Fibroblast of pulmonary artery (primary cell): ENCODE measurements around the gene DEFB112.

Experiments
- DNase-seq: peaks from one replicate; pipeline ENCODE4 v3.0.0-alpha.2; 2010; ENCODE audit warnings: low read depth
- H3K4me3 ChIP-seq: replicated peaks from 2 replicates; pipeline ENCODE4 v1.5.1; 2011; ENCODE audit warnings: low read depth, mild to moderate bottlenecking, control low read depth, low read length, moderate library complexity
- TF ChIP-seq, protein P1 (sequence below): IDR thresholded peaks from 2 replicates; pipeline ENCODE4 v1.5.1; 2011; ENCODE audit warnings: mild to moderate bottlenecking, control low read depth, low read length, inconsistent platforms; ENCODE audit errors: missing control alignments

Gene DEFB112

DNA sequence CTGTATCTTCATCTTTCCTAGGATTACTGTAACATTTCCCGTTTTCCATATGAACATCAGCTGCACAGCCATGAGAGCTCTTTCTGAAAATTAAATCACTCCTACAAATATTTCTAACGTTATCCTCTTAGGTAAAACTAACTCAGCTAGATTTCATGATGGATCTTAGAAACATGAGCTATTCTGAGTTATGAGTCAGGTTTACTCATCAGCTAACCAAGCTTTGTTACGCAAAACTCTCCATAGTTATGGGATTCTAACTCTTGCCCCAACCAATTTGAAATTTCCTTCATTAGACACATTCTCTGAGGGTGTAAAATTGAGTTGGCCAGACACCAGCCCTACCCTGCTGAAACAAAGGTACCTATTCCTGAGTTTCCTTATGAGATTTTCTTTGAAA lies 41.9 kb downstream of the DEFB112 start:
- DNase-seq, result no peak
- no peak overlapping the region for H3K4me3 ChIP-seq
- TF ChIP-seq, protein P1, sequence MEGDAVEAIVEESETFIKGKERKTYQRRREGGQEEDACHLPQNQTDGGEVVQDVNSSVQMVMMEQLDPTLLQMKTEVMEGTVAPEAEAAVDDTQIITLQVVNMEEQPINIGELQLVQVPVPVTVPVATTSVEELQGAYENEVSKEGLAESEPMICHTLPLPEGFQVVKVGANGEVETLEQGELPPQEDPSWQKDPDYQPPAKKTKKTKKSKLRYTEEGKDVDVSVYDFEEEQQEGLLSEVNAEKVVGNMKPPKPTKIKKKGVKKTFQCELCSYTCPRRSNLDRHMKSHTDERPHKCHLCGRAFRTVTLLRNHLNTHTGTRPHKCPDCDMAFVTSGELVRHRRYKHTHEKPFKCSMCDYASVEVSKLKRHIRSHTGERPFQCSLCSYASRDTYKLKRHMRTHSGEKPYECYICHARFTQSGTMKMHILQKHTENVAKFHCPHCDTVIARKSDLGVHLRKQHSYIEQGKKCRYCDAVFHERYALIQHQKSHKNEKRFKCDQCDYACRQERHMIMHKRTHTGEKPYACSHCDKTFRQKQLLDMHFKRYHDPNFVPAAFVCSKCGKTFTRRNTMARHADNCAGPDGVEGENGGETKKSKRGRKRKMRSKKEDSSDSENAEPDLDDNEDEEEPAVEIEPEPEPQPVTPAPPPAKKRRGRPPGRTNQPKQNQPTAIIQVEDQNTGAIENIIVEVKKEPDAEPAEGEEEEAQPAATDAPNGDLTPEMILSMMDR, result no peak

DNA sequence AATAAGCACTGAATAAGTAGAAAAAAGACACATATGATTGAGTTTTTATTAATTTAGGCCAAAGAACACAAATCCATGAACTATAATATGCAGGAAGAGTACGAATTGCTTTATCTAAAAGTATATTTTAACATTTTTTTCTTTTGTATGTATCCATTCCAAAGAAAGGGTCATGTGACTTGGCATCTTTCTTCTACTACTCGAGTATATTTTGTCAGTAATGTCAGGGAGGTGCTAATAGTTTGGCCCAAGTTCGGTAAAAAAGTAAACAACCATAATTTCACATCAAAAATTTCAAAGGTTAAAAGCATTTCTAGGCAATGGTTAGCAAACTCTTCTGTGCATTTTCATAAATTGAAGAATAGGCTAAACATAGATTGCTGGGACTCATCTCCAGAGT lies 46.6 kb downstream of the DEFB112 start:
- TF ChIP-seq, protein P1, result no peak
- H3K4me3 ChIP-seq, result no peak overlapping the region
- no peak for DNase-seq

DNA sequence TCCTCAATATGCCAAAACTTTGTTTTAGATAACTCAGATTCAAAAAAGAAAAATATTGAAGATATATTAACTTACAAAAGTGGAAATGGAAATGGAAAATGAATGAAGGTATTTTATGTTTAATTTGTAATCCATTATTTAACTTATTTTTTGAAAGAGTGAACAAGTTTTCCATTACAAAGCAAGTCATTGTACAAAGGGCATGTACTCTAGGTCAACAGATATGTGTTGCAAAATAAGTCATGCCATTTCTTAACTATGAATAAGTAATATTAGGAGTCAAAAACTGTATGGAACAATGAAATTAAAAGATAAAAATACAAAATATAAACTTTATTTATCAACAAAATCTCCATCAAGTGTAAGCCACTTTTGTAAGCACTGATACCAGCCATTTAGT lies 54.5 kb downstream of the DEFB112 start:
- TF ChIP-seq, protein P1, result no peak
- no peak for DNase-seq
- H3K4me3 ChIP-seq, result no peak overlapping the region
